HG02938 (cell line): ENCODE measurements around the gene RAB36.

ENCODE experiments used
- ATAC-seq: cut with Tn5 transposase; IDR thresholded peaks from one replicate; pipeline ENCODE4 v1.9.1; 2021; ENCODE audit warnings: mild to moderate bottlenecking, moderate library complexity; ENCODE audit not compliant: unreplicated experiment

The RAB36 gene

DNA sequence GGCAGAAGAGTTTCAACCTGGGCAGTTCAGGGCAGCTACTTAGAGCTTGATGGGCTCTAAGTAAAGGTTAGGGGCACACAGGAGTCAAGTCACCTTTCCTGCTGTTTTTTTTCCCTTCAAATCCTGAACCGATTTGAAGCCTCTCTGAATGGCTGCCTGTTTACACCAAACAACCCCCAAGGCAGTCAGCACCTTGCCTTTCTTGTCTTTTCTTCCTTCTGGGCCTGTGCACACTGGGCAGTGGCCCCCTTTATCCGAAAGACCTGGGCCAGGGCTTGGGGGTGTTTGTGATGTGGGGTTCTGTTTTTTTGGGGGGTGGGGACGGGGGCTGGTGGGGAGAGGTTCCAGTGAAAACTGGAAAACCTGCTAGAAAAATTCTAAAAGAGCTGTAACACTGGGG, 7.8 kb upstream of the RAB36 start:
- no peak for ATAC-seq

GRCh38 chr22:23137905-23138561, 7.2 kb upstream of the RAB36 start:
- no peak for ATAC-seq

- ATAC-seq = no peak
Measured at GRCh38 chr22:23138584-23139435, 6.5 kb upstream of the RAB36 start.

- no peak for ATAC-seq
Measured at GRCh38 chr22:23140385-23140784, 4.9 kb upstream of the RAB36 start.

DNA sequence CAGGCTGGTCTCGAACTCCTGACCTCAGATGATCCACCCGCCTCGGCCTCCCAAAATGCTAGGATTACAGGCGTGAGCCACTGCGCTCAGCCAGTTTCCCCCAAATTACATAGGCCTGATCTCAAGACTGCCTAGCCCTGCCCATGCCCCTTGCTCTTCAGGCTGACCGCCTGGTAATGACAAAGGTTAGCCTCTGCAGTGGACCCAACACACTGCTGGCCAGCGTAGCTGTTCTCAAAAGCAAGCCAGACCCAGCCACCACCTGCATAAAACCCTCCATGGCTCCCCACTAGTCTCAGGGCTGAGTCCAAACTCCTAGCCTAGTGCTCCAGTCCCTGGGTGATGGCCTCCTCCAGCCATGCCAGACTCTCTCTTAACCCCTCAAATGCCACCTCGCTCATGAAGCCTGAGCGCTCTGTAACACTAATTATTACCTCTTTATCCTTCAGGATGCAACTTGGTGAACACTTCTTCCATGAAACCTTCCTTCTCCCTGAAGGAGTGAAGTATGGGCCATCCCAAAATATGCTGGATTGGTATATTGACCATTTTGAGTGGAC, 2.7 kb upstream of the RAB36 start:
- ATAC-seq = no peak

DNA sequence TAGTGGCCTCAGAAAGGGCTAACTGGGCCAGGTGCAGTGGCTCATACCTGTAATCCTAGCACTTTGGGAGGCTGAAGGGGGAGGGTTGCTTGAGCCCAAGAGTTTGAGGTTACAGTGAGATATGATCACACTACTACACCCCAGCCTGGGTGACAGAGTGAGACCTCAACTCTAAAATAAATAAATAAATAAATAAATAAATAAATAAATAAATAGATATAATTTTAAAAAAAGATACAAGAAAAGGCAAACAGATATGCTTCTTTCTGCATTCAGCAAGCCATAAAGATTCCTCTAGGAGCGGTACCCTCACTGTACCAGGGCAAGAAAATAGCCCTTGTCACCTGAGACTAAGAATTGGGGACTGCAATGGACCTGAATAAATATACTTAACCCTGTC, 2.2 kb upstream of the RAB36 start:
- no peak for ATAC-seq

- ATAC-seq = no peak
Measured at GRCh38 chr22:23144432-23144831, 845 bp upstream of the RAB36 start.

DNA sequence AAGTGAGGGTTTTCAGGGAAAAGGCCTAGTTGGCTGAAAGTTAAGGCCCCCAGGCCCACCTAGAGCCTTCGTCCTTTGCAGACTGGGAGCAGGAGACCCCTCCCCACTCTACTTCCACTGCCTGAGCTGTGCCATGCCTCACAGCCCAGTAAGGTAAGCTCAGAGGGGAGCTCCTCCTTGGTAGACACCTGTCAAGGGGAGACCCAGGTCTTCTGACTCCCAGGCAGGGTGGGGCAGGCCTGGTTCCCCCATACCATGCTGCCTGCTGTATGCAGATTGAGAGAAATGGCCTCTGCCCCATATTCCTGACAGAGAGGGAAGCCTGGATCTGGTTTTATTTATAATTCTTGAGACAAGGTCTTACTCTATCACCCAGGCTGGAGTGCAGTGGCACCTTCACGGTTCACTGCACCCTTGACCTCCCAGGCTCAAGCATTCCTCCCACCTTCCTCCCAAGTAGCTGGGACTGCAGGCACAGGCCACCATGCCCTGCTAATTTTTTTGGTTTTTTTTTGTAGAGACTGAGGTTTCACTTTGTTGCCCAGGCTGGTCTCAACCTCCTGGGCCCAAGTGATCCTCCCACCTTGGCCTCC, 697 bp downstream of the RAB36 start:
- ATAC-seq = no peak

DNA sequence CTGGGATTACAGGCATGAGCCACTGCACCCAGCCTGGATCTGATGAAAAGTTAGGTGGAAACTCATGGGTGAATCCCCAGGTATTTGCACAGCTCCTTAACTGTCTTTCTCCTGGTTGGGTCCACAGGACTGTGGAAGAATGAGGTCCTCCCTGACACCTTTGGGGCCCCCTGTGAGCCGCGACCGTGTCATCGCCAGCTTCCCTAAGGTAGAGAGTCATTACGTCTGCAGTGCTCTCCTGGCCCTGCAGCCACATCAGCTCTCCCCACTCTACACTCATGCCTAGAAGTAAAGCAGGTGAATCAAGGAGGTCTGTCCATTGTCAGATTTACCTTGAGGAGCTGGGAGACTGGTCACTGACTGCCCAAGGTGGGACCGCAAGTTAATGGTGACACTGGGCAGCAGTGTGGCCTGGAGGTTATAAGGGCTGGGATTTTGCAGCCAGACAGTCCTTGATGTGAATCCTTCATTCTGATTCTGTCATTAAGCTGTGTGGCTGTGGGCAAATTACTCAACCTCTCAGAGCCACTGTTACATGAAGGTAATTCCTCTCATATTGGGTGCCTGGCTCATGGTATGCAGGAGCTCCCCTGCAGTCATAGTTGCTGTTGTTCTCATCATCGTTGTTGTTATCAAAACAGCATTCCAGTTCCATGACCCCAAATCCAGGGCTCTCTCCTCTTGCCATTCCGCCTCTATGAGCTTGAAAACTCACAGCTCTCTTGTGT, 1.4 kb downstream of the RAB36 start:
- ATAC-seq = no peak

DNA sequence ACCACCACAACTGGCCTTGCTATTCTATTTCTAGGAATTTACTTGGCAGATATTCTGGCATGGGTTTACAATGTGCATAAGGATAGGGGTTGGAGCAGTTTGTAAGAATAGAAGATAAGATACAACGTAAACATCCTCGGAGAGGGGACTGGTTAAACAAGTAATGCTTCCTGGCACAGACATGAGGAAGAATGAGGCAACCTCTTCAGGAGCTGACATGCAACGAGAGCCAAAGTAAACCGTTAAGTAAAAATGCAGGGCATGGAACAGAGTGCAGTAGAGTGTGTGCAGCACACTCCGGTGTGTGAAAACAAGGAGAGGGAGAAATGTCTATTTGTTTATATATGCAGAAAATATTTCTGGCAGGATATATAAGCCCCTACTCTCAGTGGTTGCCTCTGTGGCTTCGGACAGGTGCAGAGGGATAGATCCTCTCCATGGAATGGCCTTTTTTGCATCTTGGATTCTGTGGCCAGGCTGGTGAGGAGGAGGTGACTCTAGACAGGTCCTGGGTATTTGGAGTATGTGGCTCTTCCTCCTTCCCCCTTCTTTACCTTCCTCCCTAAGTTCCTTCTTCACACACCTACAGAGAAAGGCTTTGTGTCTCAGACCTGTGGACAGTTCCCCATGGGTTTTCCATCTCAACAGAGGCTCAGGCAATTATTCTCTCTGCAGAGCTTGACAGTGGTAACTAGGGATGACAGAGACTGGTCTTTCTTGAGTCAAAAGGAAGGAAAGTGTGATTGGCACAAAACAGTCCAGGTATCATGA, 2.5 kb downstream of the RAB36 start:
- no peak for ATAC-seq

DNA sequence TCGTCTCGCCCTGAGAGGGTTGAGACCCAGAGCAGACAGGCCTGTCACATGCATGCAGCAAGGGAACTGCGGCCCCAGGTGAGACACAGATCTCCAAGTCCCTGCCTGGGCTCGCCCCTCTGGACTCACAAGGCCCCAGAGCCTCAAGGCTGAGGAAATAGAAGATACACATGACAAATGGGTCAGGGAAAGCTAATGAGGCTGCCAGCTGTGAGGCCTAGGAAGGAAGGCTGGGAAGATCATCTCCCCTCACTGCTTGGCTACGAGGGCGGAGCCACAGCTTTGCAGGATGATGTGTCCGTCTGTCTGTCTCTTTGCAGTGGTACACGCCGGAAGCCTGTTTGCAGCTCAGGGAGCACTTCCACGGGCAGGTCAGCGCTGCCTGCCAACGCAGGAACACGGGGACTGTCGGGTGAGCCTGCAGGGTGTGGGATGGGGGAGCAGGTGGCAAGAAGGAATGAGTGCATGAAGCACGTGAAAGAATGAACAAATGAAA, 4.5 kb downstream of the RAB36 start:
- no peak for ATAC-seq

DNA sequence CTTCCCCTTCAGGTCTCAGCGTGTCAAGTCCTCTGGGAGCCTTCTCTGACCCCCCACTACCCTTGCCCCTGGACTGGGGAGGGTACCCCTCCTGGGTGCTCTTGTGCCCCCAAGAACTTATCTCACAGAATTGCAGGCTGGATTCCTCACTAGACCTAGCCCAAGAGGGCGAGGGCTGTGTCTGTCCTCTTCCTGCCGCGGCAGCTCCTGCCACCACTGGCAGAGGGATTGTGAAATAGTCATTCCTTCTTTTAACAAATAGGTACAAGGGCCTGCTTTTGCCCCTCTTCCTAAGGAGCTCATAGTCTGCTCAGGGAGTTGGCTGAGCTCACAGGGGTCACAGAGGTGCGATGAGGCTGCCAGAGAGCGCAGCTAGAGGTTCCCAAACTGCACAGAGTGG, 5.5 kb downstream of the RAB36 start:
- no peak for ATAC-seq

DNA sequence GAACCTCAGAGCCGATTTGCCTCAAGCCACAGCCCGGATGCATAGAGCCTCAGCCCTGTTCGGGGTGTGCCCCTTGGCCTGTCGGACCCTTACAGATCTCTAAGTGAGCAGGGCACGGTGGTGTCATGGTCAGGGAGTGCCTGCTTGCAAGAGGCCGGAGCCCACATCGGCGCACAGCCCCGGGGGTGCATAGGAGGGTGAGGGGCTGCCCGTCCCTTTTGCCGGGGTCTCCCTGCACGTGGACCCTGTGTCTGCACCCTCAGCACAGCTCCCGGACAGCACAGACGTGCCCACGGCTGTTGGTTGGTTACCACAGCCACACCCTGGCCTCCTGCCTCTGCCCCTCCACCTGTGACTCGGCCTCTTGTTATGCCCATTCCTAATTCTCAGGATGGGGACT, 6.5 kb downstream of the RAB36 start:
- no peak for ATAC-seq

GRCh38 chr22:23152238-23153114, 7.2 kb downstream of the RAB36 start:
- no peak for ATAC-seq

GRCh38 chr22:23153994-23154393, 8.7 kb downstream of the RAB36 start:
- no peak for ATAC-seq

GRCh38 chr22:23154461-23154860, 9.2 kb downstream of the RAB36 start:
- no peak for ATAC-seq

- ATAC-seq = no peak
Measured at GRCh38 chr22:23155143-23155542, 9.9 kb downstream of the RAB36 start.

GRCh38 chr22:23155831-23156230, 10.6 kb downstream of the RAB36 start:
- no peak for ATAC-seq

DNA sequence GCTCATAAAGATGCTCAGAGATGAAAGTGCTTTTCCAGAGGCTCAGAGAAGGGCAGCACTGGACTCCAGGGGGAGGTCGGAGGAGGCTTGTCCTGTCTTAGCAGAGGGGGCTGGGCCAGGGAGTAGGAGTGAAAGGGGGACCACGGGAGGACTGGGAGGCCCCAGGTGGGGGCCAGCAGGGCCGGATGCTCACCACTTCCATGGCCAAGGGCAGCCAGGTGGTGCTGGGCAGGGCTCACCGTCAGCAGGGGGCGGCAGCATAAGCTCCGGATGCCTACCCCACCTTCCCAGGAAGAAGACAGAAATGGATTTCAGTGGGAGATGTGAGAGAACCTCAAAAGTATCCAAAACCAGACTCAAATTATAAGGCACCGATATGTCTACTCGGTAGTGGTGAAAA, 11.0 kb downstream of the RAB36 start:
- ATAC-seq = no peak
